Hepatocyte (in vitro differentiated cells): ENCODE data around the gene GMPR. TPM values are rescaled to one million over a fixed set of nuclear protein-coding genes. Genes with fewer than 3 reads are reported as not detected.

ENCODE experiments used
- DNase-seq: peaks from one replicate; pipeline ENCODE4 v3.0.0-alpha.2; 2016; ENCODE audit warnings: low spot score
- H2AFZ ChIP-seq: fragments of 200-600 bp; sonication (generic); 2 replicates; pipeline ENCODE4 v1.6.0; 2016; ENCODE audit warnings: antibody characterized with exemption, mild to moderate bottlenecking
- H3K27ac ChIP-seq: fragments of 200-600 bp; sonication (generic); 2 replicates; pipeline ENCODE4 v1.5.1; 2016; ENCODE audit warnings: mild to moderate bottlenecking
- H3K27me3 ChIP-seq: fragments of 200-600 bp; sonication (generic); 2 replicates; pipeline ENCODE4 v1.6.1; 2016
- H3K36me3 ChIP-seq: fragments of 200-600 bp; sonication (generic); replicated peaks from 2 replicates; pipeline ENCODE4 v1.5.1; 2016; ENCODE audit warnings: low read depth; ENCODE audit not compliant: insufficient read depth
- H3K4me1 ChIP-seq: fragments of 200-600 bp; sonication (generic); 2 replicates; pipeline ENCODE4 v1.5.1; 2016; ENCODE audit warnings: mild to moderate bottlenecking, moderate library complexity; ENCODE audit not compliant: insufficient read depth
- H3K4me2 ChIP-seq: fragments of 200-600 bp; sonication (generic); 2 replicates; pipeline ENCODE4 v1.6.0; 2016
- H3K4me3 ChIP-seq: fragments of 200-600 bp; sonication (generic); 2 replicates; pipeline ENCODE4 v1.5.1; 2016; ENCODE audit warnings: mild to moderate bottlenecking
- H3K79me2 ChIP-seq: fragments of 200-600 bp; sonication (generic); 2 replicates; pipeline ENCODE4 v1.6.0; 2017; ENCODE audit warnings: mild to moderate bottlenecking
- H3K9me2 ChIP-seq: fragments of 200-600 bp; sonication (generic); replicated peaks from 2 replicates; pipeline ENCODE4 v1.6.0; 2017; ENCODE audit warnings: mild to moderate bottlenecking; ENCODE audit not compliant: insufficient read depth
- H3K9me3 ChIP-seq: fragments of 200-600 bp; sonication (generic); 2 replicates; pipeline ENCODE4 v1.5.1; 2016; ENCODE audit warnings: low read depth, mild to moderate bottlenecking
- H4K20me1 ChIP-seq: fragments of 200-600 bp; sonication (generic); 2 replicates; pipeline ENCODE4 v1.6.0; 2016; ENCODE audit warnings: mild to moderate bottlenecking; ENCODE audit not compliant: insufficient read depth, poor library complexity, severe bottlenecking
- CTCF ChIP-seq: fragments of 200-600 bp; sonication (generic); IDR thresholded peaks from 2 replicates; pipeline ENCODE4 v1.5.1; 2016; ENCODE audit warnings: antibody characterized with exemption, mild to moderate bottlenecking; ENCODE audit not compliant: poor library complexity
- EZH2 ChIP-seq: fragments of 200-600 bp; sonication (generic); IDR thresholded peaks from 2 replicates; pipeline ENCODE4 v1.6.1; 2016; ENCODE audit warnings: antibody characterized with exemption, mild to moderate bottlenecking, borderline replicate concordance
- EZH2phosphoT487 ChIP-seq: fragments of 200-600 bp; sonication (generic); IDR thresholded peaks from one replicate; pipeline ENCODE4 v1.6.1; 2018; ENCODE audit warnings: antibody characterized with exemption, mild to moderate bottlenecking, low read depth, moderate library complexity; ENCODE audit not compliant: unreplicated experiment, severe bottlenecking
- WGBS: methylation state at CpG from one replicate; pipeline ENCODE4 v1.1.6; 2016; ENCODE audit warnings: low lambda C conversion rate; ENCODE audit errors: missing lambda C conversion rate; 5-methylcytosine and 5-hydroxymethylcytosine counted together
- polyA plus RNA-seq: library from polyadenylated mRNA; unstranded; fragments of >200 nt; fragmentation: Nextera tagmentation; extraction: Ambion mirVana; gene quantifications from 2 replicates; pipeline ENCODE4 v1.2.1, GENCODE V29; 2016
- total RNA-seq: library from RNA; depleted of rRNA; stranded (reverse); fragments of >200 nt; gene quantifications from 2 replicates; pipeline ENCODE4 v1.2.3, GENCODE V29; 2014

GMPR gene
- total RNA-seq (6.1 and 8.7 TPM in 2 replicates), polyA plus RNA-seq (16.5 and 16.6 TPM in 2 replicates)

- no peaks in the 10 kb centered on the region for H3K9me2 ChIP-seq
- no peaks in the 10 kb centered on the region for H3K79me2 ChIP-seq
- no peak within 1 kb of the TSS for H3K27ac ChIP-seq
- 13% methylated on average over 28 of the region's 84 CpGs for WGBS
- H2AFZ ChIP-seq: peak within 1 kb of the TSS; percentile 84
- peak within 1 kb of the TSS; percentile 72 for H3K4me3 ChIP-seq
- TF ChIP-seq EZH2phosphoT487 (no peak), EZH2 (no peak), CTCF (no peak)
- peak within 1 kb of the TSS; percentile 99 for H3K4me2 ChIP-seq
- no peaks in the 10 kb centered on the region for H3K27me3 ChIP-seq
- peak; percentile 81 for DNase-seq
- H4K20me1 ChIP-seq: no peaks in the 10 kb centered on the region
- H3K36me3 ChIP-seq: no peaks in the 10 kb centered on the region
- H3K9me3 ChIP-seq: no peaks in the 10 kb centered on the region
- peaks cover 13% of the 10 kb centered on the region for H3K4me1 ChIP-seq
Measured at GRCh38 chr6:16238057-16238962, at the start of gene GMPR. Gene GMPR, plus strand, starts transcription at chr6:16238587. Its CDS starts 107 bp downstream, at chr6:16238694.

- Histone ChIP-seq H3K27me3 (no peaks in the 10 kb centered on the region), H4K20me1 (no peaks in the 10 kb centered on the region), H3K9me2 (no peaks in the 10 kb centered on the region), H2AFZ (no peak overlapping the region), H3K27ac (peak overlapping the region; percentile 40), H3K79me2 (no peaks in the 10 kb centered on the region), H3K4me3 (no peak overlapping the region), H3K36me3 (no peaks in the 10 kb centered on the region), H3K4me2 (peak overlapping the region; percentile 48), H3K9me3 (no peaks in the 10 kb centered on the region), H3K4me1 (peaks cover 21% of the 10 kb centered on the region)
- no peak for TF ChIP-seq EZH2phosphoT487
- TF ChIP-seq CTCF: no peak
- TF ChIP-seq EZH2: no peak
- 78% methylated on average over 1 of the region's 1 CpG for WGBS
- DNase-seq: no peak
Measured at GRCh38 chr6:16190214-16190613, 48.2 kb upstream of the GMPR start.

- H3K4me3 ChIP-seq: no peak overlapping the region
- H3K27me3 ChIP-seq: no peaks in the 10 kb centered on the region
- WGBS: 90% methylated on average over 14 of the region's 14 CpGs
- H4K20me1 ChIP-seq: no peaks in the 10 kb centered on the region
- no peak for TF ChIP-seq CTCF
- no peak for TF ChIP-seq EZH2
- no peak for TF ChIP-seq EZH2phosphoT487
- H3K27ac ChIP-seq: no peak overlapping the region
- no peaks in the 10 kb centered on the region for H3K36me3 ChIP-seq
- H3K79me2 ChIP-seq: no peaks in the 10 kb centered on the region
- H3K9me3 ChIP-seq: no peaks in the 10 kb centered on the region
- H3K4me2 ChIP-seq: no peak overlapping the region
- H2AFZ ChIP-seq: no peak overlapping the region
- H3K4me1 ChIP-seq: peaks cover 20% of the 10 kb centered on the region
- no peaks in the 10 kb centered on the region for H3K9me2 ChIP-seq
- no peak for DNase-seq
Measured at GRCh38 chr6:16196260-16196983, 42.0 kb upstream of the GMPR start.
